ENCODE data around the gene FNBP1. TPM values are rescaled to one million over a fixed set of nuclear protein-coding genes. Genes with fewer than 3 reads are reported as not detected.
"Not testable (repeated sequence)": the region's sequence is repeated elsewhere in the genome, so short reads cannot be mapped to it uniquely, and the experiment has no call there.

FNBP1 gene
- total RNA-seq, 6 experiments from 2014 or later: 34.7 to 40.6 (median 35.5) TPM

DNA sequence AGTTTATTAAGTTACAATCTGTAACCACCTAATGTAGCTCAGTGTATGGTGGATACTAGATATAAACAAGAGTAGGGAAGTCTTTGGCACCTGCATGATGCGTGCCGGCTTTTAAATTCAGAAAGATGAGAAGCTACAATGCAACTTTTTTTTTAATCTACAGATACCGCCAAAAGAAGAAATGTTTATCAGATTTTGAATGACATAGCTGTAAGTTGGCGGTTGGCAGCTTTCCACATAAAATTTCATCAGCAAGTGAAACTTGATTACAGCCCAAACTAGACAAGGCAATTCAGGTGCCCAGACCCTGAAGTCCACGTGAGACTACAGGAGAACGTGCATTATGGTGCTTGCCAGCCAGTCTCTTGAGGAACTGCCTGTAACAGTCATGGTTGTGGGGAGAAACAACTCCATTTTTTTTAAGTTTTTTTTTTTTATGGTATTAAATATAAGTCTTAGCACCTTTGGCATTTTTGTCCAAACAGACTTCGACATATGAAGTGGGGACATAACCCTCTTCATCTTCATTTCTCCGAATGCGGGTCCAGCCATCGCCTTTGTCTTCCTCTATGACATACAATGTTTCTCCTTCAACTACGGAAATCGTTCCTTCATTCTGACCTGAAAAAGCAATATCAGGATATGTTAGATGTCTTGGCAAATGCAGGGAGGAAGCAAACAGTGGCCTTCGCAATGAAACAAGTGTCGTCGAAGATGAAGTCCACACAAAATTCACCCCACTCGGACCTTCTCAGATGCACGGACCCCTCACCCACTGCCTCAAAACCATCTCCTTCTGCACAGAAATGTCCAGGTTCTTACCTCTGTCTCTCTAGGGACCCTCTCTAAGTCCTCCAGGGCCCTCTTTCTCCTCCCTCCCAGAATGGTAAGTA lies 147.4 kb downstream of the FNBP1 start:
- H3K27me3 Mint-ChIP-seq (ENCODE audit: insufficient read depth): no peaks in the 10 kb centered on the region
- TF ChIP-seq CTCF (IDR thresholded peaks at IDR 0.05): no peak
- no peak overlapping the region for H3K27ac Mint-ChIP-seq
- no peak overlapping the region for H3K4me3 Mint-ChIP-seq
- peaks cover 20% of the 10 kb centered on the region for H3K36me3 Mint-ChIP-seq (ENCODE audit: low read depth)
- no peak for DNase-seq
- H3K9me3 Mint-ChIP-seq: no peaks in the 10 kb centered on the region
- H3K4me1 Mint-ChIP-seq (ENCODE audit: low read depth): peaks cover 25% of the 10 kb centered on the region; the same call in 1 of the 2 replicates

- H3K27ac Mint-ChIP-seq: no peak overlapping the region
- no peaks in the 10 kb centered on the region for H3K9me3 Mint-ChIP-seq
- peaks cover 25% of the 10 kb centered on the region; the same call in 1 of the 2 replicates for H3K4me1 Mint-ChIP-seq (ENCODE audit: low read depth)
- no peaks in the 10 kb centered on the region for H3K27me3 Mint-ChIP-seq (ENCODE audit: insufficient read depth)
- TF ChIP-seq CTCF (IDR thresholded peaks at IDR 0.05): no peak
- H3K4me3 Mint-ChIP-seq: no peak overlapping the region
- H3K36me3 Mint-ChIP-seq (ENCODE audit: low read depth): peaks cover 28% of the 10 kb centered on the region
- DNase-seq: no peak
Observed at GRCh38 chr9:129894120-129894823, 148.7 kb downstream of the FNBP1 start.

- DNase-seq: no peak
- H3K4me3 Mint-ChIP-seq: peak overlapping the region; percentile 45; the same call in 1 of the 2 replicates
- no peaks in the 10 kb centered on the region; the same call in 1 of the 2 replicates for H3K27me3 Mint-ChIP-seq (ENCODE audit: insufficient read depth)
- TF ChIP-seq CTCF (IDR thresholded peaks at IDR 0.05): no peak
- peak overlapping the region; percentile 0; the same call in 1 of the 2 replicates for H3K27ac Mint-ChIP-seq
- peaks cover 33% of the 10 kb centered on the region for H3K4me1 Mint-ChIP-seq (ENCODE audit: low read depth)
- no peaks in the 10 kb centered on the region for H3K9me3 Mint-ChIP-seq
- H3K36me3 Mint-ChIP-seq (ENCODE audit: low read depth): peaks cover 26% of the 10 kb centered on the region
Observed at GRCh38 chr9:129891569-129891968, 151.4 kb downstream of the FNBP1 start.

- H3K27ac Mint-ChIP-seq; H3K27me3 Mint-ChIP-seq (ENCODE audit: insufficient read depth); DNase-seq; H3K9me3 Mint-ChIP-seq; H3K4me3 Mint-ChIP-seq: not testable (repeated sequence)
- peaks cover 18% of the 10 kb centered on the region for H3K36me3 Mint-ChIP-seq (ENCODE audit: low read depth)
- peaks cover 40% of the 10 kb centered on the region for H3K4me1 Mint-ChIP-seq (ENCODE audit: low read depth)
Observed at GRCh38 chr9:129890718-129891299, 152.2 kb downstream of the FNBP1 start.

DNA sequence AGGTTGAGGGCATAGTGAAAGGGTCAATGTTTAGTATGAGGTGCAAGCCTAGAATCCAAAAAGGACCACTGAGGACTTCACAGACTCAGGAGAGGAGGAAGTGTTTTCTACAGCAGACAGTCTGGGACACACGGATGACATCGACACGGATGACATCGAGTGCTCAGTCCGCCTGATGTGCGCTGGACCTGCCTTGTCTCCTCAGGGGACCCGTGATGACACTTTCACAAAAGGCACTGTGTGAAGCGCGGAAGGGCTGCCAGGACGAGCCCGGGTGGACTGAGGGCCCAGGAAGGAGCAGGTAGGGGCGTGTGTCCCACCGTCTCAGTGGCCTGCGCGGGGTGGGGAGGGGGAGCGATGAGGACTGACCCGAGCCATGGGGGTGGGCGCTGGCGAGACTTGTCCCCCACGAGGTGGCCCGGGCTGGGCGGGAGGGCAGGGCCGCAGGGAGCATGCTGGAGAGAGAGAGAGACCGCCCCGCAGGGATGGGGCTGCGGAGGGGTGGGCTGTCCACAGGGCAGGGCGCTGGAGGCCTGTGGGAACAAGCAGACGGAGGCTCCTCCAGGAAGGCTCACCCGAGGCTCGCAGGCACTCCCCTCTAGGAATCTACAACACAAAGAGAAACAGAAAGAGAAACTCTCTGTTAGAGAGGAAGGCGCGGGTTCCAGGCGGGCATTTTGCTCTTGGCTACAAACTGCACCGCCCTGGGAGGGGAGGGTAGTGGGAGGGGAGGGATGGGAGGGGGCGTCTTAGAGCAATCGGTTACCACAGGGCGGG lies 152.9 kb downstream of the FNBP1 start:
- H3K9me3 Mint-ChIP-seq: no peaks in the 10 kb centered on the region
- no peaks in the 10 kb centered on the region; the same call in 1 of the 2 replicates for H3K27me3 Mint-ChIP-seq (ENCODE audit: insufficient read depth)
- no peak for TF ChIP-seq CTCF (IDR thresholded peaks at IDR 0.05)
- no peak for DNase-seq
- H3K27ac Mint-ChIP-seq: no peak overlapping the region
- H3K4me3 Mint-ChIP-seq: no peak overlapping the region
- peaks cover 46% of the 10 kb centered on the region for H3K4me1 Mint-ChIP-seq (ENCODE audit: low read depth)
- peaks cover 16% of the 10 kb centered on the region for H3K36me3 Mint-ChIP-seq (ENCODE audit: low read depth)
